AG04450 (cell line): Measurements from ENCODE around the gene NPIPA8. TPM values are rescaled to one million over a fixed set of nuclear protein-coding genes. Genes with fewer than 3 reads are reported as not detected.
"Not testable (repeated sequence)": the region's sequence is repeated elsewhere in the genome, so short reads cannot be mapped to it uniquely, and the experiment has no call there.

Source experiments
- CTCF ChIA-PET: fragments of 300-600, 350-600 bp; formaldehyde crosslinking; extraction: SDS; loops from one replicate; lab custom pipeline; 2022; ENCODE audit warnings: antibody characterized with exemption, inconsistent platforms; lab: Charles Lee
- POLR2A ChIA-PET: fragments of 350-600 bp; formaldehyde crosslinking; extraction: SDS; loops from one replicate; lab custom pipeline; 2021; ENCODE audit warnings: antibody characterized with exemption, inconsistent platforms; lab: Yijun Ruan, JAX
- DNase-seq: peaks from one replicate; pipeline ENCODE4 v3.0.0-alpha.2; 2011; ENCODE audit warnings: low read depth, low spot score
- H3K27ac ChIP-seq: one replicate; pipeline ENCODE4 v1.5.1; 2012; ENCODE audit warnings: low read depth, low read length, control low read depth
- H3K27me3 ChIP-seq: one replicate; pipeline ENCODE4 v1.6.0; 2012; ENCODE audit warnings: low read length; ENCODE audit not compliant: control insufficient read depth, insufficient read depth
- H3K4me3 ChIP-seq: 2 replicates; pipeline ENCODE4 v1.5.1; 2011; ENCODE audit warnings: mild to moderate bottlenecking, low read depth, low read length, control low read depth
- H3K9me3 ChIP-seq: 2 replicates; pipeline ENCODE4 v1.5.1; 2012; ENCODE audit warnings: low read length; ENCODE audit not compliant: control insufficient read depth, insufficient read depth
- polyA plus RNA-seq: library from polyadenylated mRNA; depleted of rRNA; stranded (reverse); fragments of >200 nt; gene quantifications from 2 replicates; pipeline ENCODE4 v1.2.3, GENCODE V29; 2011; rRNA removed
- small RNA-seq: library from RNA; depleted of rRNA; stranded (forward); fragments of <200 nt; gene quantifications from one replicate; pipeline ENCODE3, GENCODE V24; 2012; ENCODE audit warnings: low read depth; ENCODE audit not compliant: insufficient read length

Gene NPIPA8
- polyA plus RNA-seq, 1 experiment = 2.4 TPM

DNA sequence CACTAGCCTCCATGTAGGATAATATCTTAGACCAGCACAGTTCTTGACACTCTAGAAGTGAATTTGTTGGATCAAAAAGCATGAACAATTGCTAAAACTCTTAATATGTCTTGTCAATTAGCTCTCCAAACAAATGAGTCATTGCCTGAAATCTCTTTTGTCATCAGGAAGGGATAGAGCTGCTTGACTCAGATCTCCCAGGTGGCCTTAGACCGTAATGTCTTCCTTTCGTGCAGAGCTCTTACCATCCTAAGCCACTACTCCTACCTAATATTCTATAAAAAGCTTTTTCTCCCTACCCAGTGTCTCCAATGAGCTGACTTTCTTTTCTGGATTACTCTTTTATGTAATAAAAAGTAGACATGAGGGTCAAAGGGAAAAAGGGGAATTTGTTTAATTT lies 66.4 kb downstream of the NPIPA8 start:
- H3K9me3 ChIP-seq, H3K4me3 ChIP-seq, H3K27me3 ChIP-seq, H3K27ac ChIP-seq, POLR2A ChIA-PET, CTCF ChIA-PET, DNase-seq: not testable (repeated sequence)

Small RNAs within 50 kb of the gene (small RNA-seq; reads per million reads assigned to genes)
- gene AC126755.6 (not detected), gene MIR6511A4 (not detected), gene MIR6770-3 (not detected)

Other genes with a start within 250 kb of the NPIPA8 start
- 216 and 237 TPM in 2 replicates for gene NOMO2, start 225.4 kb upstream of the NPIPA8 start, polyA plus RNA-seq